C1 segment of cervical spinal cord (tissue), 14 donors: ENCODE results near the gene AGAP1.
A peak's percentile ranks its signal among the peaks of the same experiment; 100 is the strongest.

Experiments
- DNase-seq, 14 donors: peaks; one replicate each; lab custom pipeline; 2025; lab: John Stamatoyannopoulos, UW

AGAP1 gene

GRCh38 chr2:235707411-235708096, 213.7 kb downstream of the AGAP1 start:
- no peak for DNase-seq

- no peak for DNase-seq
Observed at GRCh38 chr2:235709124-235709813, 215.4 kb downstream of the AGAP1 start.

- DNase-seq, result peak in 7 of 14 donors; percentile 21 to 76 (median 33)
Observed at GRCh38 chr2:235709969-235710879, 216.4 kb downstream of the AGAP1 start.

GRCh38 chr2:235710933-235711332, 217.1 kb downstream of the AGAP1 start:
- no peak for DNase-seq

GRCh38 chr2:235711527-235711926, 217.7 kb downstream of the AGAP1 start:
- peak in 1 of 14 donors; percentile 41 for DNase-seq

GRCh38 chr2:235712176-235712575, 218.3 kb downstream of the AGAP1 start:
- no peak for DNase-seq

GRCh38 chr2:235713189-235713588, 219.3 kb downstream of the AGAP1 start:
- peak in 2 of 14 donors; percentile 22 to 35 for DNase-seq

GRCh38 chr2:235715601-235716000, 221.8 kb downstream of the AGAP1 start:
- DNase-seq, result no peak

- peak in 1 of 14 donors; percentile 25 for DNase-seq
Observed at GRCh38 chr2:235716875-235717496, 223.1 kb downstream of the AGAP1 start.

GRCh38 chr2:235719146-235719942, 225.5 kb downstream of the AGAP1 start:
- no peak for DNase-seq

- DNase-seq, result no peak
Observed at GRCh38 chr2:235721625-235722024, 227.8 kb downstream of the AGAP1 start.

GRCh38 chr2:235722869-235723268, 229.0 kb downstream of the AGAP1 start:
- DNase-seq, result no peak

GRCh38 chr2:235723371-235723770, 229.5 kb downstream of the AGAP1 start:
- DNase-seq, result no peak

- DNase-seq, result peak in 8 of 14 donors; percentile 19 to 52 (median 30)
Observed at GRCh38 chr2:235723811-235724465, 230.1 kb downstream of the AGAP1 start.

GRCh38 chr2:235725016-235725489, 231.2 kb downstream of the AGAP1 start:
- DNase-seq, result peak in 10 of 14 donors; percentile 27 to 63 (median 46)

- DNase-seq, result no peak
Observed at GRCh38 chr2:235725841-235726240, 232.0 kb downstream of the AGAP1 start.

GRCh38 chr2:235726554-235726953, 232.7 kb downstream of the AGAP1 start:
- DNase-seq, result no peak

GRCh38 chr2:235727174-235727573, 233.3 kb downstream of the AGAP1 start:
- DNase-seq, result no peak

- DNase-seq, result no peak
Observed at GRCh38 chr2:235727891-235728799, 234.3 kb downstream of the AGAP1 start.
